HG02840 (cell line): ENCODE measurements around the gene SNAPIN.
A peak's percentile ranks its signal among the peaks of the same experiment; 100 is the strongest.
"Not testable (repeated sequence)": the region's sequence is repeated elsewhere in the genome, so short reads cannot be mapped to it uniquely, and the experiment has no call there.

Source experiments
- ATAC-seq: cut with Tn5 transposase; IDR thresholded peaks from one replicate; pipeline ENCODE4 v1.9.1; 2021; ENCODE audit warnings: mild to moderate bottlenecking, moderate library complexity, moderate number of reproducible peaks; ENCODE audit not compliant: unreplicated experiment, low FRiP score

The SNAPIN gene

DNA sequence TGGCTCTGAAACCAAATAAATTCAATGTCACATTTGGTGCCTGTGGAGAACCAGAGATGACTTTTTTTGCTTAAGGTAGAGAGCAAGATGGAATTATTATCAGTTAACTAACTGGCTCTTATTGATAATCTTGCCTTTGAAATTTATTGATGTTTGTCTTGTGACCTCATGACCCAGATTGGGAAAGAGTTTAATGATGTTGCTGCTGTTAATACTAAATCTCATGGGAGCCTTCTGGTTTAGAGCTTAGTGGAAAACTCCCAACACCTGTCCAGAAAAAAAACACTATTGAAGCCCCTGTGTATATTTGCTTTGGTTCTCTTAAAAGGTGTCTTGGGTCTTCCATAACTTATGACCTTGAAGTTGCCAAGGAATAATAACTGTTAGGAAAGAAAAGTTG is 14.7 kb upstream of the SNAPIN start:
- no peak for ATAC-seq

- no peak for ATAC-seq
Measured at GRCh38 chr1:153646672-153647345, 11.7 kb upstream of the SNAPIN start.

GRCh38 chr1:153647346-153647714 is 11.2 kb upstream of the SNAPIN start:
- no peak for ATAC-seq

DNA sequence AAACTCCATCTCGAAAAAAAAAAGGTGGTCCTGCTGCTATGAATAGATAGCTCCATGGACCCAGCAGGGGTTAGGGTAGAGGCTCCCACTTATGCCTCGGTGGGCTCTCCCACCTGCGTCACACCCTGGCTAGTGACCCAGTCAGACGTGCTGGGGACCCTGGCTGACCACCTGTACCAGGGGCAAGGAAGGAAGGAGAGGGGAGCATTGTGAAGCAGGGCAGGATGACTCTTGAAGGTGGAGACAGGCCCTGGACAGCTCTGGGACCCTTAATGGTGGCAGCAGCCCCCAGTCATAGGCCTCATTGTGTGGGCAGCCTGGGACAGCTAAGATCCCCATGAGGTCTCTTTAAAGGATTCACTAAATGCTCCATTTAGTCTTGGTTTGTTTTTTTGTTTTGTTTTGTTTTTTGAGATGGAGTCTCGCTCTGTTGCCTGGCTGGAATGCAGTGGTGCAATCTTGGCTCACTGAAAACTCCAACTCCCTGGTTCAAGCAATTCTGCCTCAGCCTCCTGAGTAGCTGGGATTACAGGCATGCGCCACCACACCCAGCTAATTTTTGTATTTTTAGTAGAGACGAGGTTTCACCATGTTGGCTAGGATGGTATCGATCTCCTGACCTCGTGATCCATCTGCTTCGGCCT is 10.4 kb upstream of the SNAPIN start:
- no peak for ATAC-seq

DNA sequence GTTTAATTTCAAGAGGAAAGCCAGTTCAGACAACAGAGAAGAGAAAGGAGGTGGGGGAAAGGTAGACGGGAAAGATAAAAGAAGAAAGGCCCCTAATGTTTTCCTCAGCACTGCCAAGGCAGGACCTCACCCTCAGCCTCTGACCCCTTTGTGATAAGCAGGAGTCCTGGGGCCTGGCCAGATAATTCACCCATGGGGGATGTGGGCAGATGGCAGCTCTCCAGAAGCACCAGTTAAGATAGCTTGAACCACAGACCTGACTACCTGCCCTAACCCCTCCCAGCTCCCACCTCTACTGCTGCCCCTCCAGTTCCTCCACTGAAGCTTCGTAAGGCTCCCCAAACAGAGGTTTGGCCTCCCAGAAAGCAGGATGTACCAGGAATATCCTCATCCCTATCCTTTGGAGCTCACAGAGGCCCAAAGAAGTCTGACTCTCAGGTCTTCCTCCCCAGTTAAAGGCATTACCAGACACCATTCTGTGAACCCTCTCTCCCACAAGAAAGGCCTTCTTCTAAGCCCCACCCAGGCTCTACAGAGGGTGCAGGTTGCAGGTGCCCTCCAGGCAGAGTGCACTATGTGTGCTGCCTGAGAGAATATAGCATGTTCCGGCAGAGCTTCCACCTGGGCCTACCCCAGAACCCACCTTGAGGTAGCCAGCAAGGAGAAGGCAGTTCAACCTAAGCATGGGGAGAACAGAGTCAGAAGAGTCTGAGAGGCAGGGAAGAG is 9.2 kb upstream of the SNAPIN start:
- ATAC-seq: no peak

DNA sequence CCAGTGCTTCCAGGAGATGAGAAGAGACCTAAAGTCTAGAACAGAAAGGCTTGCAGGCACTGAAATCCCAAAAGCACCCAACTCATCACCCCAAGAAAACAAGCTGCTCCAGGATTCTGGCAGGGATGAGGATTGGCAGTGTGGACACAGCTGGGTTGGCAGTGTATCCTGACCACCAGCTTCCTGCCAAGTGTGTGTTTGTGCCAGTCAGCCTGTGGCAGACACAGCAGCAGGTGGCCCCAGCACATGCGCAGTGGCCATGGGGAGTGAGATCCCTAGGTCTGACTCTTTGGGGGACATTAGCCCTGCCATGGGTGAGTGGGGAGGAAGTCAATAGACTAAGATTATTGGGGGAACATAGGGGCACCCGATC is 8.7 kb upstream of the SNAPIN start:
- ATAC-seq: no peak

DNA sequence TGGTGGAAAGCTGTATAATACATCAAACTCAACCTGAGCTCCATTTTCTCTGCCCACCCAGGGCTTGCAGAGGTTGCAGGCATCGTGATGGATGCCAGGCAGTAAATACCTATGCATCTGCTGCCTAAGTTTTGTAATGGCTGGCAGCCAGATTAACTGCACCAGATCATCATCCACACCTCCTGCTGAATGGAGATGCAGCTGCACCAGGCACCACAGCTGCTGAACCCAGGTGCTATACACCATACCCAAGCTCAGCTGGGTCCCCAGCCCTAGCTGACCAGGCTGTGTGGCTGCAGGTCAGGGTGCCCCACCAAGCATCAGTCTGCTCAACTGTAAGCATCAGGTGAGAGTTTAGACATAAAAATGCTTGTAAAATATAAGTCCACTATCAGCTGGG is 6.7 kb upstream of the SNAPIN start:
- ATAC-seq: no peak

DNA sequence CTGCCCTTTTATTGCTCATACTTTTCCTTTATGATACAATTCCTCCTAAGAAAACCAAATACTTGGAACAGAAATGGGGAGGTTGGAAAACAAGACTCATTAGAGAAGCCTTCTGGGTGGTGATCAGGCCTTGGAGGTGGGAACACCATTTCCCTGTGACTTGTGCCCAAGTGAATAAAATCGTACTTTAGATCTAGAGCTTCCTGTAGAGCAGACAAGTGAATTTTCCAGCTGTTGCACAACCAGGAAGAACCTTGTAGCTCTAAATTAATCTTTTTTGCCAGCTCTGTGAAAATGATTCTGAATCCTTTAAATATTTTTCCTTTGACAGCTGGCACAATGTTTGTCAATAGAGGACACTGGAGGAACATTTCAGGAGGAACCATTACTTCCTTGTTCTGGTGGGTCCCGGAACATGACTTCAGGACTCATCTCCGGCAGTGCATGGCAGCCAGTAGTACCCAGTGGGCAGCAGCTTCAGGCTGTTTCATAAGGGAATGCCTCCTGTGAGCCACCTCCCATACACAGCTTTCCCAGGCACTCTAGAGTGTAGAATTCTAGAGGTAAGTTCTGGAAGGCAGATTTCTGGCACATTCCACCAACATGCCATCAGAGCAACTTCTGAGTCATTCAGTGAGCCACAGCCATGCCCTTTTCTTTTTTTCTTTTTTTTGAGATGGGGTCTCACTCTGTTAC is 5.5 kb upstream of the SNAPIN start:
- ATAC-seq: no peak

- ATAC-seq: no peak
Measured at GRCh38 chr1:153655333-153655732, 3.2 kb upstream of the SNAPIN start.

DNA sequence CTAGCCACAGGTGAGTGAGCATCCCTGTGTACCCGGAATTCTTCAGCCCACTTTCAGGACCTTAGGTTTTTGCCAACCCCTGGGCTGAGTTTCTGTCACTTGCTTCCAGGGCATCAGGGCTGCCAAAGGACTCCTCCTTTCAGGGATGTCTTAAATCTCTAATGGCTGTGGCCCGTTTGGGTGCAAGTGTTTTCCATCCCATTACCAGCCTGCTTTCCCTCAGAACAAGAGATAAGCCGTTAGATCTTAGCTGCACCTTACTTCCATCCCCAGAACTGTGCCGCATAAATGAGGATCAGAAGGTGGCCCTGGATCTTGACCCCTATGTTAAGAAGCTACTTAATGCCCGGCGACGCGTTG is 652 bp downstream of the SNAPIN start:
- ATAC-seq: no peak

DNA sequence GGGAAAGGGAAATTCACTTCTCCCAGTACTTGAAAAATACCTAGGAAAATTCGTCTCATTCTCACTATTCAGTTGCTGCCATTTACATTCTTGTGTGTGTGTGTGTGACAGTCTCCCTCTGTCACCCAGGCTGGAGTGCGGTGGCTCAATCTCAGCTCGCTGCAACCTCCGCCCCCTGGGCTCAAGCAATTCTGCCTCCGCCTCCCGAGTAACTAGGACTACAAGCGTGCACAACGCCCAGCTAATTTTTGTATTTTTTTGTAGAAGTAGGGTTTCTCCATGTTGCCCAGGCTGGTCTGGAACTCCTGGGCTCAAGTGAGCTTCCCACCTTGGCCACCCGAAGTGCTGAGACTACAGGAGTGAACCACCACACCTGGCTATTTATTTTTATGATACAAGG is 1.2 kb downstream of the SNAPIN start:
- no peak for ATAC-seq

DNA sequence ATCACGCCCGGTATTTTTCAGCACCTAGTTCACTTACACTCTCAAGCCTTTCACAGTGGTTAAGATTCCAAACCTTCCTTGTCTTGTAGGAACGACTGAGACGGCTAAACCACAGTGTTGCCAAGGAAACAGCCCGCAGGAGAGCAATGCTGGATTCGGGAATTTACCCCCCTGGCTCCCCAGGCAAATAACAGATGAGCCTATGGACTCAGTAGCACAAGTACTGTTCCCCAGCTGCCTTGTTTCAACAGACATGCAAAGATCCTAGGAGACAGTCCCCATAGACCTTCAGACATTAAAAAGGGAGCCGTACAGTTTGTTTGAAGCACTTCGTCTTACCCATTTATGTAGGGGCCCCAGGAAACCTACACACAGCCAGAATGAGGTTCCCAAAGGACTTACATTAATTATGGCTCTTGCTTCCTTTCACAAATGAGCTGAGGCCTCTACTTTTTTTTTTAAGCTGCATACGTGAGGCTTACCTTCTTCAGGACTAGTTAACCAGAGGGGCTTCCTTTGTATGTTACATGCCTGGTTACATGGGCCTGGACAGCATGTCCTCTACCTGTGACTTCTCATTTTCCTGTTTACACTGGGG is 2.7 kb downstream of the SNAPIN start:
- ATAC-seq: no peak

GRCh38 chr1:153662269-153662668 is 3.8 kb downstream of the SNAPIN start:
- no peak for ATAC-seq

- ATAC-seq: no peak
Measured at GRCh38 chr1:153663211-153663610, 4.7 kb downstream of the SNAPIN start.

GRCh38 chr1:153667439-153667838 is 8.9 kb downstream of the SNAPIN start:
- ATAC-seq: no peak

GRCh38 chr1:153668672-153669071 is 10.2 kb downstream of the SNAPIN start:
- not testable (repeated sequence) for ATAC-seq

DNA sequence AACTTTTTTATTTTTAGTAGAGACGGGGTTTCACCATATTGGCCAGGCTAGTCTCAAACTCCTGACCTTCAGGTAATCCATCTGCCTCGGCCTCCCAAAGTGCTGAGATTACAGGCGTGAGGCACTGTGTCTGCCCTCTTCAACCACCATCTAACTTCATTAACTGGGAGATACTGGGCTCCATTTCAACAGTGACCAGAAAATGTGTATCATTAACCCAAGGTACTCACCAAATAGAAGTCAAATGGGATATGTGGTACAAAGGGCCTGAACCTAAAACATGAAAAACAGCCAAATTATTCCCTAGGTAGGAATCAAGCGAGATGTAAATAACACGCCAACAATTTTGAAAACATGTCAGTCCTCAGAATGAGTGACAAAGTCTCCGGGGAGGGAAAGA is 11.1 kb downstream of the SNAPIN start:
- ATAC-seq: no peak

- no peak for ATAC-seq
Measured at GRCh38 chr1:153670257-153670858, 11.9 kb downstream of the SNAPIN start.

DNA sequence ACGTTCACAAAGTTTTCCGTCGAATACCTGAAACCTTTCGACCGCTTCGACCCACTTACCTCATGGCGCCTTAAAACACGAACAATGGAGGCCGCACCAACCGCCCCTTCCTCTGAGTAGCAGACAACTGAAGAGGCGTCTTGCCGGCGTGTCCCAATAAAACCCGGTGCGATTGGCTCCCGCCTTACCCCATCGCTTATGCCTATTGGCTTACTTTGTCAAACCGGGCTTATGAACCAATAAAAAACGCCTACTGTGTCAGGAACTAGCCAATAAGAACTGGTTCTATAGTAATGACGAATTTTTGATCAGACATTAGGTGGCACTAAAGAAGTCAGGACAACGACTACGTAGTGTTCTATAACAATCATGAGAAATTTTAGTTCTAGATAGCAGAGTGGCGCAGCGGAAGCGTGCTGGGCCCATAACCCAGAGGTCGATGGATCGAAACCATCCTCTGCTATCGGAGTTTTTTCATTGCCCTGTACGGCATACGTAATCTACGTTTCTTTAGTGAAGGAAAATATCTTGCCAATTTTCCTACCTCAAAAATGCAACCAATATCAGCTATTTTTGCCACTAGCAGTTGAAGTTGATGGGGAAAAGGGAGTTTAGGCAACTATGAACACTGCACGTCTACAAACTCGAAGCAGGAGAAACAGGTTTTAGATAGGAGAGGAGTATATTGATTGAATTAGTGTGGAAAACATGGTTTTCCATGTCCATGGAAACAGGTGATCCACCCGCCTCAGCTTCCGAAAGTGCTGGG is 12.5 kb downstream of the SNAPIN start, which contains the start of gene ILF2:
ILF2 (minus strand) TSS at position 135 of the 769 bp plus-strand sequence; CDS start at position 64, 71 bp downstream.
- peak; percentile 96 for ATAC-seq
